ENCODE results near the gene ADISSP.

- no peak for TF ChIP-seq CHD4 (IDR thresholded peaks at IDR 0.05; ENCODE audit: insufficient read depth, insufficient replicate concordance, low read depth, low read length, poor library complexity, severe bottlenecking)
- no peak for TF ChIP-seq POLR2AphosphoS5 (IDR thresholded peaks at IDR 0.05; ENCODE audit: control insufficient read depth, insufficient read depth, low read depth, low read length)
- no peak for TF ChIP-seq ZNF699 (CRISPR knock-in tag; IDR thresholded peaks at IDR 0.05; ENCODE audit: insufficient replicate concordance)
- no peak for TF ChIP-seq ADNP (tag; IDR thresholded peaks at IDR 0.05)
- TF ChIP-seq, protein P1, sequence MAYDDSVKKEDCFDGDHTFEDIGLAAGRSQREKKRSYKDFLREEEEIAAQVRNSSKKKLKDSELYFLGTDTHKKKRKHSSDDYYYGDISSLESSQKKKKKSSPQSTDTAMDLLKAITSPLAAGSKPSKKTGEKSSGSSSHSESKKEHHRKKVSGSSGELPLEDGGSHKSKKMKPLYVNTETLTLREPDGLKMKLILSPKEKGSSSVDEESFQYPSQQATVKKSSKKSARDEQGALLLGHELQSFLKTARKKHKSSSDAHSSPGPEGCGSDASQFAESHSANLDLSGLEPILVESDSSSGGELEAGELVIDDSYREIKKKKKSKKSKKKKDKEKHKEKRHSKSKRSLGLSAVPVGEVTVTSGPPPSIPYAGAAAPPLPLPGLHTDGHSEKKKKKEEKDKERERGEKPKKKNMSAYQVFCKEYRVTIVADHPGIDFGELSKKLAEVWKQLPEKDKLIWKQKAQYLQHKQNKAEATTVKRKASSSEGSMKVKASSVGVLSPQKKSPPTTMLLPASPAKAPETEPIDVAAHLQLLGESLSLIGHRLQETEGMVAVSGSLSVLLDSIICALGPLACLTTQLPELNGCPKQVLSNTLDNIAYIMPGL (CRISPR knock-in tag; IDR thresholded peaks at IDR 0.05) = no peak
- no peak for TF ChIP-seq CTCF (IDR thresholded peaks at IDR 0.05 in 2 of 3, conservative IDR thresholded peaks at IDR 0.05 in 1 of 3; ENCODE audit: insufficient read depth in 2 of 3, low read depth in 1 of 3, low read length in 3 of 3)
- no peak for TF ChIP-seq NR1H2 (CRISPR knock-in tag; IDR thresholded peaks at IDR 0.05)
These were observed 44.7 kb upstream of the ADISSP start for GRCh38 chr20:3812259-3812681.

Measured in K562 (cell line).